ENCODE measurements around the gene ERVV-1.
"Not testable (repeated sequence)": the region's sequence is repeated elsewhere in the genome, so short reads cannot be mapped to it uniquely, and the experiment has no call there.

The ERVV-1 gene, protein sequence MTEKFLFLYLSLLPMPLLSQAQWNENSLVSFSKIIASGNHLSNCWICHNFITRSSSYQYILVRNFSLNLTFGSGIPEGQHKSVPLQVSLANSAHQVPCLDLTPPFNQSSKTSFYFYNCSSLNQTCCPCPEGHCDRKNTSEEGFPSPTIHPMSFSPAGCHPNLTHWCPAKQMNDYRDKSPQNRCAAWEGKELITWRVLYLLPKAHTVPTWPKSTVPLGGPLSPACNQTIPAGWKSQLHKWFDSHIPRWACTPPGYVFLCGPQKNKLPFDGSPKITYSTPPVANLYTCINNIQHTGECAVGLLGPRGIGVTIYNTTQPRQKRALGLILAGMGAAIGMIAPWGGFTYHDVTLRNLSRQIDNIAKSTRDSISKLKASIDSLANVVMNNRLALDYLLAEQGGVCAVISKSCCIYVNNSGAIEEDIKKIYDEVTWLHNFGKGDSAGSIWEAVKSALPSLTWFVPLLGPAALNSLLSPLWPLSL

DNA sequence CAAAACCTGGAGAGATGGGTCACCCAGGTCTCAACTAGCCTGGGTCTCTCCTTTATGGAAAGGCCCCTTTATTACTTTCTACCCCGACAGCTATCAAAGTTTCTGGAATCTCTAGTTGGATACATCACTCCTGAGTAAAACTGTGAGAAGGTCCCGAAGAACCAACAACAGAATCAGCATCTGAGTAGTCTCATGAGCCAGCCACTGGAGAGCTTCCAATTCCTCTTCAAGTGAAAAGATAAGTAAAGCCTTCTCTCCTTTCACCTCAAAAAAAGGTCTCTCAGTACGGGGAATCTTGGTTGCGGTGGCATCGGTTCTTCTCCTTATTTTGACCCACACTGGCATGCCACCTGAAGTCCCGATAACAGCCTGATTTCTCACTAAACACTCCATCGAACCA lies at the start of gene ERVV-1:
TSS of gene ERVV-1 (plus strand) at position 301 of the 400 bp plus-strand sequence. CDS start 170 bp downstream, outside the sequence.
- DNase-seq, result no peak

DNA sequence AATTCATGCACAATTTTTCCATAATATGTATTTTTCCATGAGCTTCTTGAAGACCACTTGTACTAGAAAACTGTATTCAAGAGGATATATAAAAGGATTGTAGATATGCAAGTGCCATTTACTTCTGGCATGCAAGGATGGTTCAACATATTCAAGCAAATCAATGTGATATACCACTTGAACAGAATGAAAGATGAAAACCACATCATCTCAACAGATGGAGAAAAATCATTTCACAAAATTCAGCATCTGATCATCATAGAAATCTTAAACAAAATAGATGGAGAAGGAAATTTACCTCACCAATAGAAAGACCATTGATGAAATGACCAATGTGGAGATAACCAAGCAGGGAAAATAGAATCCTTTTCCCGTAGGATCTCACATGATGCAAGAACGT lies 45.9 kb upstream of the ERVV-1 start:
- no peak for DNase-seq

GRCh38 chr19:52981329-52981728 lies 32.4 kb upstream of the ERVV-1 start:
- no peak for DNase-seq

- not testable (repeated sequence) for DNase-seq
These were observed 30.6 kb upstream of the ERVV-1 start for GRCh38 chr19:52983167-52983566.

DNA sequence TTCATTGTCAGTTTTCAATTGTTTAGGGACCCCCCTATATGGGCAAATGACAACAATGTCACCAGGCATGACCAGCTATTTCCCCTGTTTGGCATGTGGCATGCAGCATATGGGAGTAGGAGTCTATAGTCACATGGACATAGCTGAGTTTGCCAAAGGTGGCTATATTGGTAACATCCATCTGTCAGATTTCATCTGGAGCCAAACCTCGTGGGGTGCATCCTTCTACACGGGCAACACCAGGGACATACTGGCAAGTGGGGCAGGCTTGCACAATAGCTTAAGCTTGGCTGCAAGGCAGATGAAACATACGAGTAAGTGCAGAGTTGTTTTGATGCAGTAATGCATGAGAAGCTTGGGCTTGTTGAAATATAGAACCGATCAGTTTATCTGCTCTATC lies 26.5 kb upstream of the ERVV-1 start:
- no peak for DNase-seq

DNA sequence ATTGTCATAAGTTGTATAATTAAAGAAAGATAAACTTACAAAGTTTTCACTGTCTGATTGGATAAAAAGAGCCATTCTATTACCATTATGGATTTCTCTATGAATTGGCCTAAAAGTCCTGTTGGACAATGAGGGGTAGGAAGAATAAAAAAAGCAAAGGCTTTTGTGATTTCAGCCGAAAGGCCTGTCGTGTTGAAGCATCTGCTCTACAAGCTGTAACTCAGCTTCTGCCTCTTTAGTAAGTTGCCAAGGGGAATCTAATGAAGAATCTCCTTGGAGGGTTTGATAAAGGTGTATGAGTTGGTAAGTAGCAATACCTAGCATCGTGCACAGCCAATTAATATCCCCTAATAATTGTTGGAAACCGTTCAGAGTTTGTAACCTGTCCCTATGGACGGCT lies 25.2 kb upstream of the ERVV-1 start:
- no peak for DNase-seq

- no peak for DNase-seq
These were observed 22.8 kb upstream of the ERVV-1 start for GRCh38 chr19:52990759-52991418.

DNA sequence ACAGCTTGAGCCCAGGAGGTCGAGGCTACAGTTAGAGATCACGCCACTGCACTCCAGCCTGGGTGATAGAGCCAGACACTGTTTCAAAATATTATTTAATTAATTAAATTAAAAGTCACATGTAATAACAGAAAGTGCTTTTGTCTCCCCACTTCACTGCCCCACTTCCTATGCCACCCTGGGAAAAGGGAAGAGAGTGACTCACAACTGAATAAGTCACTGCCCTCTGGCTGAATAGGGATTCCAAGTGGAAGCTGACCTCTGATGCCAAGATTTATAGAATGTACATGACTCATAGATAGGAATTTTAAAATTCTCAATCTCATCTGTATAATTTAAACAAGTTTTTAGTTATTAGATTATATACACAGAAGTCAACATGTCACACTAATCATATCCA lies 22.2 kb upstream of the ERVV-1 start:
- DNase-seq, result no peak

DNA sequence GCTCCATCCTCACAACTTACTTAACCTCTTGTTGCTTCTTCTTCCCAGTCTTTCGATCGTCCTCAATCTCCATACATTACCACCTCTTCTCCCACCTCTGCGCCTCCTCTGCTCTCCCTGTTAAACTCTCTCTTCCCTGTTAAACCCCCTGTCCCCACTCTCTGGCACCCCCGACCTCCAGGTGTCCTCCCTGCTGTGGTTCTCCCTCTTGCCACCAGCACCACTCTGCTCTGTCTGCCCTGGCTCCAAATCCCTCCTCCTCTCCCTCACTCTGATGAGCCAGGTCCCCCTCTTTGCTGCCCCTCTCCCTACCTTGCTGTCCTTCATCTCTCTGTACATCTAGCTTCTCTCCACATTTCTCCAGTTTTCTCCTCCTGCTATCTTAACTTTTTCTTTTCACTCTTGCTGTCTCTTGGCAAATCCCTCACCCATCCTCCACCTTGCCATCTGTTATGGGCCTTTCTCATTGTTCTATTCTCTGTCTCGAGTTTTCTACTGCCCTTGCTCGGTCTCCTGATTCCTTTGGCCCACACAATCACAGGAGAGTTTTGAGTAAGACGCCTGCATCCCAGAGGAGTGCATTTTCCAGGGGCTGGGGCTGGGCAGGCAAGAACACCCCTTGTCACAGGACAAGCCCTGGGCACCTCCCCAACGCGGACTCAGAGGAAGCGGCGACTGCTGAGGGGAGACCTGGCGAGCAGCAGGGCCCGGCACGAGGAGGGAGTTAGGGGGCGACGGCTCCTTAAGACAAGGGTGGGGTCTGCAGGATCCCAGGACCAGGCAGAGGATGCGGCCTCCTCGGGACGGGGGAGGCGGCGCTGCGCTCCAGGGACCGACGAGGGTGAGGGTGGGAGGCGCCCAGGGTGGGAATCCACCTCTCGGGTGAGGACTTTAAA lies 21.4 kb upstream of the ERVV-1 start:
- no peak for DNase-seq

GRCh38 chr19:52993342-52994178 lies 20.2 kb upstream of the ERVV-1 start:
- peak; percentile 80 for DNase-seq

DNA sequence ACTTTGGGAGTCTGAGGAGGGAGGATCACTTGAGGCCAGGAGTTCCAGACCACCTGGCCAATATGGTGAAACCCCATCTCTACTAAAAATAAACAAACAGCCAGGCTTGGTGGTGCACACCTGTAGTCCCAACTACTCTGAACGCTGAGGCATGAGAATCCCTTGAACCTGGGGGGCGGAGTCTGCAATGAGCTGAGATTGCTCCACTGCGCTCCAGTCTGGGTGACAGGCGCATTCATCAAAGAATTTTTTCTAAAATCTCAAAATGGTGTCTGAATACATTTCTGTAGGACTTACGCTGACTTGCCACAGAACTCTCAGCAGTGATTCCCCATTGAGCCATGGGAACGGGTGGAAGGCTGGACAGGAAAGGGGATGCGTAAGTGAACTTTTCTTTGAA lies 18.0 kb upstream of the ERVV-1 start:
- DNase-seq, result no peak

GRCh38 chr19:52997975-52998374 lies 15.7 kb upstream of the ERVV-1 start:
- no peak for DNase-seq

DNA sequence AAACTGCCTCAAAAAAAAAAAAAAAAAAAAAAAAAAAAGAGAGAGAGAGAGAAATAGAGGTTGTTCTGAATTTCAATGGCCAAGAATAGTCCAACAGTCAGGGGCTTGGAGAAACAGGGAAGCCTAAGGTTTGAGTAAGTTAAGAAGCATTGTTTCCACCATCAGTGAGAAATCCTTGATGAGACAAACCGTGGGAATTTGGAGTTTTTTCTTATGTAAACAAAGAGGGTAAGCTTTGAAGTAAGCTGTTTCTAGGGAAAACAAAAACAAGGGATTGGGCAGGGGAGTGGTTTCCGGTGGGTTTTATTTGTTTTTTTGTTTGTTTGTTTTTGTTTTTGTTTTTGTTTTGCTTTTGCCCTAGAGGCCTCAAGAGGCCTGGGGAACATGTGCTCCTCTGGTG lies 11.2 kb upstream of the ERVV-1 start:
- no peak for DNase-seq

DNA sequence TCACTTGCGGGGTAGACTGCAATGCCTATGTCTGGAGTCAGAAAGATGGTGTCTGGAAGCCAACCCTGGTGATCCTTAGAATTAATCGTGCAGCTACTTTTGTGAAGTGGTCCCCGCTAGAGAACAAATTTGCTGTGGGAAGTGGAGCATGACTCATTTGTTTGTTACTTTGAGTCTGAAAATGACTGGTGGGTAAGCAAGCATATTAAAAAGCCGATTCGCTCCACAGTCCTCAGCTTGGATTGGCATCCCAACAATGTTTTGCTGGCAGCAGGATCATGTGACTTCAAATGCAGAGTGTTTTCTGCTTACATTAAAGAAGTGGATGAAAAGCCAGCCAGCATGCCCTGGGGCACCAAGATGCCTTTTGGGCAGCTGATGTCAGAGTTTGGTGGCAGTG lies 9.5 kb upstream of the ERVV-1 start:
- DNase-seq, result no peak

GRCh38 chr19:53007200-53007599 lies 6.5 kb upstream of the ERVV-1 start:
- DNase-seq, result no peak

DNA sequence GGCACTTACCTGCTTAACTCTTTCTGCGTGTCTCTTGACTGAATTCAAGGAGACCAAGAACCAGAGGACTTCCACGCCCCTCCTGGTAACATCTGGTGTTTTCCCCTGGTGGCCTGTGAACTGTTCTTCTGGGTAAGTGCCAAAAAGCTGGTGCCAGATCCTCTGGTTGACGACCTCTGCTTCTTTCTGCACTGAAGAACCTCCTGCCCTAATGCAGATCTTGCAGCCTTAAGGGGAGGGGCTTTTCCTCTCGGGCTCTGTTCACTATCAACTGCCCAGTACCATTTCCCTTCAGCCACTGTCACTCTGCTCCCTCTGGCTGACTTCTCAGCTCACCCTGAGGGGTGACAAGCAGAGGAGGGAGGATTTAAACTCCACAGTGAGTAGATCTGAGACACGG lies 6.1 kb upstream of the ERVV-1 start:
- peak; percentile 65 for DNase-seq

DNA sequence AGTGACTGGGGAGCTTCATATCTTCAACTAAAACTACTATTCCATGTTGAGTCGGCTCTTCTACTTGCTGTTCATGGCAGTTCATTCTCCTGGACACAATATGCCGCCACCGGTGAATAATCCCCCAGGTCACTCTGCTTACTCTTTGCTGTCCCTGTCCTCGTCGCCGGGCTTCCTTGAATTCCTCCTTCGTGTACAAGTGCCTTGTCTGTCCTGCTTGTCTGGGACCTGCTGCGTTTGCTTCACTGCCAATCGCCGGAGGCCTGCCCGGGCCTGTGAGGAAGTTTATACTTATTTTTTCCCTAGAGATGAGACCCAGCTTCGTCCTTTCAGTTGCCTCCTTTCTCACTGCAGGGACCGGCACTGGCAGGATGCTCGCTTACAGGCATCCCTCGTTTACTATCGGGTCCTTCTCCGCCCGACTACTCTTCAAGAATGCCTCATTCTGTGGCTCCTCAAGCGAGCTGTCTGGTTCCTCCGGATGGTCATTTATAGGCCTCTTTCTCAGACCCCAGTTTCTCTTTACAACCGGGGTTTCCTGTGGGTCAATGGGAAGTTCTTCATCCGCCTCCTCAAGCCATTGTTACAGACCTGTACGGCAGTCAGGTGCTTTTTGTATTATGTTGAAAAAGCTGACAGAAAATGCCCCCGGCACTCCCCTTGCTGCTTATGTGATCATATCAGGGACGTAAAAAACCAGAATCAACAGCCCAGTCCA lies 5.5 kb upstream of the ERVV-1 start:
- no peak for DNase-seq

- DNase-seq, result no peak
These were observed 3.2 kb upstream of the ERVV-1 start for GRCh38 chr19:53010494-53010893.

DNA sequence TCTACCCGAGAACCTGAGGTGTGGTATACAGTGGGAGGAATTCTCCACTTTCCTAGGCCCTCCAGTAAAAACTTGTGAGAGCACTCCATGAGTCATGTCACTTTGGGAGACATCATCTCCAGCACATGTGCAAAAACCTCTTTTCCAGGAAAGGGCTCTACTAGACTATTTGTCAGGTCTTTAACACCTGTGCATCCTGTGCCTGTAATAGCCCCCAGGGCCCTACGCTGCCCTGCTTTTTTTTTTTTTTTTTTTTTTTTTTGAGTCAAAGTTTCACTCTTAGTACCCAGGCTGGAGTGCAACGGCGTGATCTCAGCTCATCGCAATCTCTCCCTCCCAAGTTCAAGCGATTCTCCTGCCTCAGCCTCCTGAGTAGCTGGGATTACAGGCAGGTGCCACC lies 1.7 kb upstream of the ERVV-1 start:
- DNase-seq, result no peak

- DNase-seq, result no peak
These were observed 1.4 kb downstream of the ERVV-1 start for GRCh38 chr19:53015159-53015558.

GRCh38 chr19:53015730-53016129 lies 2.0 kb downstream of the ERVV-1 start:
- DNase-seq, result no peak

GRCh38 chr19:53019684-53020083 lies 6.0 kb downstream of the ERVV-1 start:
- DNase-seq, result peak; percentile 33

All from RPMI8226 (cell line).